ENCODE results near the gene STK39. TPM values are rescaled to one million over a fixed set of nuclear protein-coding genes. Genes with fewer than 3 reads are reported as not detected.

Gene STK39
- total RNA-seq, 4 donors from 2014 or later = 18.4 to 65.0 (median 27.1) TPM

DNA sequence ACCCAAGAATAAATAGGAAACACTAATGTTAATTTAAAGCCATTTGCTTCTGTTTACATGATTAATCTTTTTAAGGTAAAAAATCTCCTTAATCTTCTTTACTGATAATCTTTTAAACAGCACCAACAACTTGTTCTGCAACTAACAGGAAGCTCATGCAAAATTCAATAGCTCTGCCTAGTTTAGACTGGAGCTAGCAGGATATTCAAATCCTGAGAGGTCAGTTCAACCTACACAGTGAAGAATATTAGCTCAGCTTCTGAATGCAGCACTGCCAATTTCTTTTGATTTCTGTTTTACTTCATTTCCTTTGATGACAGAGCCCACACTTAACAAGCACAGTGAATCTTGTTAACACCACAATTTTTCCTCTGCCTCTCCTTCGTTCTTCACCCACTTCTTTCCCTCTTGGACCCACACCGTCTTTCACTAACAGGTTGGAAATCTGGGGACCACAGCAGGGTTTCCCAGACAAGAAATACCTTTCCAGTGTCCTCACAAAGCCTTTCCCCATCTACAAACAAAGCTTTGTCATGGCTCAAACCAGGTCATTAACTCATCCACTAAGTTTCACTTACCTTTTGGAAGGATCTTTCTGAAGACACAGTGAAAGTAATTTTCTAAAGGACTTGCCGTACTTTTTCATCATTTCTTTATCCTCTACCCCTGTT lies 109.8 kb downstream of the STK39 start:
- TF ChIP-seq, protein P1, sequence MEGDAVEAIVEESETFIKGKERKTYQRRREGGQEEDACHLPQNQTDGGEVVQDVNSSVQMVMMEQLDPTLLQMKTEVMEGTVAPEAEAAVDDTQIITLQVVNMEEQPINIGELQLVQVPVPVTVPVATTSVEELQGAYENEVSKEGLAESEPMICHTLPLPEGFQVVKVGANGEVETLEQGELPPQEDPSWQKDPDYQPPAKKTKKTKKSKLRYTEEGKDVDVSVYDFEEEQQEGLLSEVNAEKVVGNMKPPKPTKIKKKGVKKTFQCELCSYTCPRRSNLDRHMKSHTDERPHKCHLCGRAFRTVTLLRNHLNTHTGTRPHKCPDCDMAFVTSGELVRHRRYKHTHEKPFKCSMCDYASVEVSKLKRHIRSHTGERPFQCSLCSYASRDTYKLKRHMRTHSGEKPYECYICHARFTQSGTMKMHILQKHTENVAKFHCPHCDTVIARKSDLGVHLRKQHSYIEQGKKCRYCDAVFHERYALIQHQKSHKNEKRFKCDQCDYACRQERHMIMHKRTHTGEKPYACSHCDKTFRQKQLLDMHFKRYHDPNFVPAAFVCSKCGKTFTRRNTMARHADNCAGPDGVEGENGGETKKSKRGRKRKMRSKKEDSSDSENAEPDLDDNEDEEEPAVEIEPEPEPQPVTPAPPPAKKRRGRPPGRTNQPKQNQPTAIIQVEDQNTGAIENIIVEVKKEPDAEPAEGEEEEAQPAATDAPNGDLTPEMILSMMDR (IDR thresholded peaks at IDR 0.05) = no peak
- no peak for DNase-seq (ENCODE audit: low spot score)
- no peak for ATAC-seq (ENCODE audit: low FRiP score)

DNA sequence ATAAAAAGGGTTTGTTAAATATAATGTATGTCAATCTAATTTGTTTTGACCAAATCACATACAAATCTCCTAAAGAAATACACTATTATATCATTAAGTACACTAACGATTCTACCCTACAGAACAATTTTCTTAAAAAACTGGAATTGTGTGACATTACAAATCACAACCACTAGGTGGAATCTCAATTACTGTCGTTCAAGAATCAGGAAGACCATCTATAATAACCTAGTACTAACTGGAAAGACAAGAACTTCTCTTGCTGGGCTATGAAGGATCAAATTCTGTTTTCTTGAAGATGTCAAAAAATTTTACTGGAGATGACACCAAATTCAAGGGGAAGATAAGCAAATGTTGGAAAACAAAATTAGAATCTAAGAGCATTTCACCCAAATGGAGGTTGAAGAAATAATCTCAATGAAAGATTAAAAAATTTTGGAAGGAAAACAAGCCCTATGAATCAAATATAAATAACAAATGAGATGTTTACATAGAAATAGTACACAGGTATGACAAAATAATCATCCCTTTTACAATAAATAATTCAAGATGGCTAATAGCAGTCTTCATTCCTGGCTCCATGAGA lies 110.9 kb downstream of the STK39 start:
- TF ChIP-seq, protein P1 (IDR thresholded peaks at IDR 0.05) = no peak
- ATAC-seq (ENCODE audit: low FRiP score) = no peak
- no peak for DNase-seq (ENCODE audit: low spot score)

DNA sequence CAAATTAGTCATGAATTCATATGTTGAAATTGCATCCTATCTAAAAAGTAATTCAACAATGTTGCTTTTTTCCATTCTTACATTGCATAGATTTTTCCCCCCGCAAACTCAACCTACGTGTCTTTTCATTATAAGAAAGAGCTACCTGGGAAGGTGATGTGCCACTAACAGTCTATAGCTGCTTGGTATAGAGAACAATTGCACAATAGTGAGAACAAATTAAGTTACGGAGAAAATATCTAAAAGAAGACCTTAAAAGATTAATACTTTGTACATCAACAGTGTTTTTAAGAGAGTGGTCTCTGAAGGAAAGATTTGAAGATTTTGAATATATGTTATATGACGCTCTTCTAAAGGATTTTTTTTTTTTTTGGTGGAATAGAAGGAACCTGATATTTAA lies 111.8 kb downstream of the STK39 start:
- ATAC-seq (ENCODE audit: low FRiP score) (no peak), DNase-seq (ENCODE audit: low spot score) (no peak)
- TF ChIP-seq, protein P1 (IDR thresholded peaks at IDR 0.05) = no peak

DNA sequence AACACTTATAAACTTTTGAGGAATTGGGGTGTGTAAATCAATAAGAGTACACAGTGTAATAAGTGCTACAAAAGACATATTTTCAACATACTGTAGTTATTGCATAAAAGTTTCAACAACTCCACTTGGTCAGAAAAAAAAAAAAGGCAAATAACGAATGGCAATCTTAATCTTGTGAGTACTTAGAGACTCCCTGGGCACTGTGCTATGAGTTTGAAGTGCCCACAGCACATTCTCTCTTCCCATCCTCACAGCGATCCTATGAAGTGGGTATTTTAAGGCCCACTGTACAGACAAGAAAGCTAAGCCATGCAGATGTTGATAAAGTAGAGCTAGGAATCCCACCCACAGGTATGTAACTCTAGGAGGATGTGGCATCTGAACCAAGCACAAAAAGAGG lies 112.3 kb downstream of the STK39 start:
- TF ChIP-seq, protein P1 (IDR thresholded peaks at IDR 0.05) = no peak
- no peak for ATAC-seq (ENCODE audit: low FRiP score)

DNA sequence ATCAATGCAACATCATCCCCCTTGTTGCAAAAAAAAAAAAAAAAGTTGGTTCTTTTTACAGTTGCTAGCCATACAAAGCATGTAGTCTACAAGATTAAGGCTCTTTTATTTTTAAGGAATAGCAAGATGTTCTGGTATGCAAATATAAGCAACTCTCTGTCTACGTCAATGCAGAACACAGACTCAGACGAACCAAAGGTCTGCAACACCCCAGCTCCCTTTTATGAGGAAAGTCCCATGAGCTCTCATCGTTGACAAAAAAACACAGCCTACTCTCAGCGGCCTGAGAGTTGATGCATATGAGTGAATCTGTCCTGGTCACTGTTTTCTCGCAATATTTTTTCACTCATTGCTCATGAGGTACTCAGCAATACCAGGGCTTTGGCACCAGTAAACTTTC lies 112.9 kb downstream of the STK39 start:
- no peak for ATAC-seq (ENCODE audit: low FRiP score)
- TF ChIP-seq, protein P1 (IDR thresholded peaks at IDR 0.05) = no peak
- no peak for DNase-seq (ENCODE audit: low spot score)

More for the DNA sequence above, 112.3 kb downstream of the STK39 start:
- DNase-seq (ENCODE audit: low spot score) = no peak

DNA sequence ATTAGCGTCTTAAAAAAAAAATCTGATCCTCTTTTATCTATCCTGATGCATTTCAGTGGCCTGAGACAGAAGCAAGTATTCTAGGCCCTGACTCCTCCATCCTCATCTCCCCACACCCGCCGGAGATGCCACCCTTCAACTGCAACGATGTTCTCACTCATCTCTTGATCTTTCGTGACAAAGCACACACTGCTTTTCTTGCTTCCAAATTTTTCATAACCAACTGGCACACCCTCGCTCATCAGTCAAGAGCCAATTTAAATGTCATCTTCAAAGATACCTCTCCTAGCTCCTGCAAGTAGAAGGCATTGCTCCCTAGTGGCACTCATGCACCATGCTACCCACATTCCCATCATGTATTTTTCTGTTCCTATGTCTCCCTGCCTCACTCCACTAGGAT lies 115.0 kb downstream of the STK39 start:
- ATAC-seq (ENCODE audit: low FRiP score) (no peak), DNase-seq (ENCODE audit: low spot score) (no peak)
- TF ChIP-seq, protein P1 (IDR thresholded peaks at IDR 0.05) = no peak

DNA sequence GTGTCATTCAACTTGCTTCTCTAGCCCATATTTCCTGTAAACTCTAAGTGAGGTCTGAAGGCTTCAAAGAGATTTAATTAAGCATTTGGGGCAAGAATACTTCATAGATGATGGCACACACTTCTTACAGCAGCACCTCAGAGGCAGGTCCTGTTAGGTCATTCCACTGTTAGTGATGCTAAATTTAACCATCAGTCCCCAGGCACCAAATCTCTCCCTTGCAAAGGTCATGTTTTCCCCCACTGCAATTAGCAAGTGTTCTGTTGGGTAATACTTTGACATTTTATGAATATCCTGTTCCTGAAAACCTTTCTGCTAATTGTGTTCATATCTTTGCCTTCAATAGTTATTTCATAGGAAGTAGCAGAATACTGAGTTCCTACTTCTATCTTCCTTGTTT lies 117.0 kb downstream of the STK39 start:
- DNase-seq (ENCODE audit: low spot score) (no peak), ATAC-seq (ENCODE audit: low FRiP score) (no peak)
- TF ChIP-seq, protein P1 (IDR thresholded peaks at IDR 0.05) = no peak
